HG02870 (cell line): ENCODE measurements around the gene C16orf92.

Source experiments
- ATAC-seq: cut with Tn5 transposase; IDR thresholded peaks from one replicate; pipeline ENCODE4 v1.9.1; 2021; ENCODE audit warnings: mild to moderate bottlenecking, moderate library complexity; ENCODE audit not compliant: unreplicated experiment

Gene C16orf92

GRCh38 chr16:30053376-30054015 is 30.5 kb downstream of the C16orf92 start:
- ATAC-seq: no peak

GRCh38 chr16:30054451-30054850 is 31.5 kb downstream of the C16orf92 start:
- no peak for ATAC-seq

GRCh38 chr16:30054959-30055553 is 32.1 kb downstream of the C16orf92 start:
- ATAC-seq: no peak

- no peak for ATAC-seq
These were observed 37.3 kb downstream of the C16orf92 start for GRCh38 chr16:30060346-30060745.

- no peak for ATAC-seq
These were observed 38.0 kb downstream of the C16orf92 start for GRCh38 chr16:30060836-30061554.

GRCh38 chr16:30063278-30063892 is 40.4 kb downstream of the C16orf92 start:
- ATAC-seq: no peak

GRCh38 chr16:30063893-30064728 is 41.1 kb downstream of the C16orf92 start:
- ATAC-seq: no peak

GRCh38 chr16:30064729-30065101 is 41.7 kb downstream of the C16orf92 start:
- no peak for ATAC-seq

GRCh38 chr16:30065102-30065942 is 42.3 kb downstream of the C16orf92 start, which contains the start of gene ALDOA:
Gene ALDOA, plus strand, starts transcription at chr16:30065760. Its CDS starts 1,138 bp downstream, at chr16:30066898.
- ATAC-seq: peak; percentile 66

GRCh38 chr16:30065943-30066760 is 43.2 kb downstream of the C16orf92 start:
- no peak for ATAC-seq

- ATAC-seq: no peak
These were observed 44.0 kb downstream of the C16orf92 start for GRCh38 chr16:30066761-30067583.

GRCh38 chr16:30067584-30067916 is 44.6 kb downstream of the C16orf92 start:
- no peak for ATAC-seq

- no peak for ATAC-seq
These were observed 45.3 kb downstream of the C16orf92 start for GRCh38 chr16:30068333-30068732.

- ATAC-seq: no peak
These were observed 46.0 kb downstream of the C16orf92 start for GRCh38 chr16:30068750-30069610.

GRCh38 chr16:30069611-30070462 is 46.8 kb downstream of the C16orf92 start:
- no peak for ATAC-seq

GRCh38 chr16:30070490-30070889 is 47.5 kb downstream of the C16orf92 start:
- no peak for ATAC-seq
